Neuronal stem cell (in vitro differentiated cells): Measurements from ENCODE around the gene AP1M2. TPM values are rescaled to one million over a fixed set of nuclear protein-coding genes. Genes with fewer than 3 reads are reported as not detected.
A peak's percentile ranks its signal among the peaks of the same experiment; 100 is the strongest.

Source experiments
- DNase-seq: peaks from one replicate; pipeline ENCODE4 v3.0.0-alpha.2; 2013; ENCODE audit warnings: low spot score
- H2AFZ ChIP-seq: one replicate; pipeline ENCODE4 v1.6.1; 2013; ENCODE audit warnings: mild to moderate bottlenecking, low read length, inconsistent platforms
- H2AK5ac ChIP-seq: 2 replicates; pipeline ENCODE4 v1.6.1; 2013; ENCODE audit warnings: low read depth, mild to moderate bottlenecking, inconsistent platforms, low read length, moderate library complexity, mixed read lengths
- H2BK120ac ChIP-seq: 2 replicates; pipeline ENCODE4 v1.6.1; 2013; ENCODE audit warnings: low read depth, mild to moderate bottlenecking, inconsistent platforms, low read length, moderate library complexity, mixed read lengths
- H2BK12ac ChIP-seq: one replicate; pipeline ENCODE4 v1.6.1; 2013; ENCODE audit warnings: low read length, inconsistent platforms
- H2BK15ac ChIP-seq: 2 replicates; pipeline ENCODE4 v1.6.1; 2013; ENCODE audit warnings: mild to moderate bottlenecking, low read length, inconsistent platforms, mixed read lengths
- H2BK5ac ChIP-seq: one replicate; pipeline ENCODE4 v1.6.1; 2013; ENCODE audit warnings: inconsistent platforms, mild to moderate bottlenecking, low read length, moderate library complexity
- H3K14ac ChIP-seq: one replicate; pipeline ENCODE4 v1.6.1; 2013; ENCODE audit warnings: low read length, inconsistent platforms
- H3K18ac ChIP-seq: 2 replicates; pipeline ENCODE4 v1.6.1; 2013; ENCODE audit warnings: low read length, inconsistent platforms
- H3K23ac ChIP-seq: 2 replicates; pipeline ENCODE4 v1.6.1; 2013; ENCODE audit warnings: low read depth, mild to moderate bottlenecking, mixed read lengths, low read length, inconsistent platforms; ENCODE audit not compliant: poor library complexity
- H3K27ac ChIP-seq: replicated peaks from 3 replicates; pipeline ENCODE4 v1.5.1; 2013; ENCODE audit warnings: low read length, inconsistent platforms
- H3K27me3 ChIP-seq, 3 experiments: 2 replicates each; pipeline ENCODE4 v1.6.1; 2013; ENCODE audit warnings: low read length in 3 of 3, mild to moderate bottlenecking in 2 of 3, inconsistent platforms in 1 of 3, low read depth in 1 of 3, mixed read lengths in 1 of 3, moderate library complexity in 1 of 3; ENCODE audit not compliant: control insufficient read depth in 3 of 3, insufficient read depth in 3 of 3
- H3K36me3 ChIP-seq, 2 donors: replicated peaks in 1 of 2; 2 replicates each; pipeline ENCODE4 v1.6.1; 2013; ENCODE audit warnings: low read length in 2 of 2; ENCODE audit not compliant: control insufficient read depth in 2 of 2, insufficient read depth in 2 of 2
- H3K4ac ChIP-seq: 2 replicates; pipeline ENCODE4 v1.6.1; 2013; ENCODE audit warnings: inconsistent platforms, mild to moderate bottlenecking, low read length, moderate library complexity
- H3K4me1 ChIP-seq, 2 donors: 1 replicate in 1 of 2; 2 replicates in 1 of 2; pipeline ENCODE4 v1.6.1; 2013; ENCODE audit warnings: low read length in 2 of 2, low read depth in 1 of 2; ENCODE audit not compliant: control insufficient read depth in 2 of 2, insufficient read depth in 1 of 2
- H3K4me2 ChIP-seq: one replicate; pipeline ENCODE4 v1.6.1; 2013; ENCODE audit warnings: mild to moderate bottlenecking, low read length, inconsistent platforms; ENCODE audit not compliant: insufficient read depth, poor library complexity, severe bottlenecking
- H3K4me3 ChIP-seq, 2 donors: 2 replicates each; pipeline ENCODE4 v1.5.1; 2013; ENCODE audit warnings: low read length in 2 of 2, mild to moderate bottlenecking in 2 of 2, inconsistent platforms in 1 of 2, moderate library complexity in 1 of 2
- H3K79me1 ChIP-seq: one replicate; pipeline ENCODE4 v1.6.1; 2013; ENCODE audit warnings: low read depth, mild to moderate bottlenecking, inconsistent platforms, low read length, moderate library complexity
- H3K9ac ChIP-seq: one replicate; pipeline ENCODE4 v1.6.1; 2013; ENCODE audit warnings: mild to moderate bottlenecking, low read depth, low read length, inconsistent platforms; ENCODE audit not compliant: poor library complexity
- H3K9me3 ChIP-seq, 2 donors: replicated peaks in 1 of 2; 2 replicates each; pipeline versions ENCODE3 to v1.6.1; 2013; ENCODE audit warnings: low read length in 2 of 2, mild to moderate bottlenecking in 2 of 2, inconsistent platforms in 1 of 2, low read depth in 1 of 2, mixed read lengths in 1 of 2, moderate library complexity in 1 of 2; ENCODE audit not compliant: control insufficient read depth in 2 of 2, insufficient read depth in 1 of 2
- H4K8ac ChIP-seq: one replicate; pipeline ENCODE4 v1.6.1; 2013; ENCODE audit warnings: low read depth, mild to moderate bottlenecking, inconsistent platforms, low read length, moderate library complexity
- H4K91ac ChIP-seq: one replicate; pipeline ENCODE4 v1.6.1; 2013; ENCODE audit warnings: low read length, low read depth, mild to moderate bottlenecking, inconsistent platforms; ENCODE audit not compliant: poor library complexity
- WGBS, 2 donors: extraction: QIAGEN DNeasy Blood & Tissue Kit; methylation state at CpG; one replicate each; pipeline ENCODE4 v1.1.7; 2013; ENCODE audit warnings: missing lambda C conversion rate in 2 of 2, mixed read lengths in 1 of 2; ENCODE audit not compliant: insufficient read length in 2 of 2, insufficient replicate concordance in 1 of 2; ENCODE audit errors: extremely low coverage in 2 of 2; 5-methylcytosine and 5-hydroxymethylcytosine counted together
- polyA plus RNA-seq, 2 experiments: library from polyadenylated mRNA; stranded (reverse); fragments of 200-250 nt; gene quantifications; one replicate each; pipeline ENCODE4 v1.2.3, GENCODE V29; 2013

AP1M2 gene
- 0.29 TPM for polyA plus RNA-seq (2013, experiment 1 of 2)
- polyA plus RNA-seq (2013, experiment 2 of 2) = 0.25 TPM

DNA sequence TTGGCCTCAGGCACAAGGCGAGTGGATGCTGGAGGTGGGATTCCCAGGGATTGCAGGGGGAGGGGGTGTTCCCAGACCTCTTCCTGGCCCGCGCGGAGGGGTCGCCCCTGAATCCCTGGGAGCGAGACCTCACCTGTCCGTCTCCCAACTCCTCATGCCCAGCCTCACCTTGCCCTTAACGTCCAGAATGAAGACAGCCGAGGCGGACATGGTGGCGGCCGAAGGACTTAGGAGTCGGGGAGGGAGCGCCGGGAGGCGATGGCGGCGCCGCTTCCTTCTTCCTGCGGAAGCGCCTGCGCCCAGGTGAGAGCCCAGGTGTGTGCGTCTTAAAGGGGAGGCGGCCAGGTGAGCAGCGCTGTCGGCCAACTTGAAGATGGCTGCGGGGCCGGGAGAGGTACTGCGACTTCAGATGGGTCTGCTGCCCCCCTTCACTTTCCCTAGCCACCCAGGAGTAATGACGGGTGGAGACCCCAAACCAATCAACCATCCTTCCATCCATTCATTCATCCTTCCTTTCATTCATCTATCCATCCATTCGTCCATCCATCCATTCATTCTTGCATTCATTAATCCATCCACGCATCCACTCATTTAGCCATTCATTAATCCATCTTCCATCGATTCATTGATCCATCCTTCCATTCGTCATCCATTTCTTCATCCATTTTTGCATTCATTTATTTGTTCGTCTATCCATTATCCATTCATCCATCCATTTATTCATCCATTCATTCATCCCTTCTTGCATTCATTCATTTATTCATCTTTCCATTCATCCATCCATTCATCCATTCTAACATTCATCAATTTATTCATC lies at the start of gene AP1M2:
Gene AP1M2 (minus strand): TSS at position 291 of the 817 bp plus-strand sequence. CDS start 81 bp downstream, at position 210.
- WGBS, 2 donors = 100% methylated on average over 4 of the region's 35 CpGs; no CpG with 5 or more reads in 1 of the 2 donors
- H2BK120ac ChIP-seq = no peak within 1 kb of the TSS
- peaks cover 3% of the 10 kb centered on the region for H3K79me1 ChIP-seq
- DNase-seq = no peak
- no peaks in the 10 kb centered on the region for H3K36me3 ChIP-seq
- no peak within 1 kb of the TSS for H2BK5ac ChIP-seq
- peak within 1 kb of the TSS; percentile 99 for H3K14ac ChIP-seq
- H3K18ac ChIP-seq = peak within 1 kb of the TSS; percentile 38
- no peak within 1 kb of the TSS for H4K91ac ChIP-seq
- H2BK15ac ChIP-seq = peak within 1 kb of the TSS; percentile 75
- no peaks in the 10 kb centered on the region for H3K4me1 ChIP-seq
- H3K27me3 ChIP-seq = peaks cover 9 to 26% (median 17%) of the 10 kb centered on the region in 3 experiments
- no peak within 1 kb of the TSS for H2AFZ ChIP-seq
- no peak within 1 kb of the TSS for H3K9ac ChIP-seq
- peaks cover 0 to 2% of the 10 kb centered on the region in 2 donors for H3K9me3 ChIP-seq
- no peak within 1 kb of the TSS for H3K27ac ChIP-seq
- peak within 1 kb of the TSS; percentile 81 for H2AK5ac ChIP-seq
- no peak within 1 kb of the TSS for H3K4ac ChIP-seq
- H4K8ac ChIP-seq = no peak within 1 kb of the TSS
- H3K4me3 ChIP-seq = peak within 1 kb of the TSS in 1 of 2 donors; percentile 59
- no peak within 1 kb of the TSS for H2BK12ac ChIP-seq
- H3K4me2 ChIP-seq = peak within 1 kb of the TSS; percentile 33
- H3K23ac ChIP-seq = peak within 1 kb of the TSS; percentile 89

DNA sequence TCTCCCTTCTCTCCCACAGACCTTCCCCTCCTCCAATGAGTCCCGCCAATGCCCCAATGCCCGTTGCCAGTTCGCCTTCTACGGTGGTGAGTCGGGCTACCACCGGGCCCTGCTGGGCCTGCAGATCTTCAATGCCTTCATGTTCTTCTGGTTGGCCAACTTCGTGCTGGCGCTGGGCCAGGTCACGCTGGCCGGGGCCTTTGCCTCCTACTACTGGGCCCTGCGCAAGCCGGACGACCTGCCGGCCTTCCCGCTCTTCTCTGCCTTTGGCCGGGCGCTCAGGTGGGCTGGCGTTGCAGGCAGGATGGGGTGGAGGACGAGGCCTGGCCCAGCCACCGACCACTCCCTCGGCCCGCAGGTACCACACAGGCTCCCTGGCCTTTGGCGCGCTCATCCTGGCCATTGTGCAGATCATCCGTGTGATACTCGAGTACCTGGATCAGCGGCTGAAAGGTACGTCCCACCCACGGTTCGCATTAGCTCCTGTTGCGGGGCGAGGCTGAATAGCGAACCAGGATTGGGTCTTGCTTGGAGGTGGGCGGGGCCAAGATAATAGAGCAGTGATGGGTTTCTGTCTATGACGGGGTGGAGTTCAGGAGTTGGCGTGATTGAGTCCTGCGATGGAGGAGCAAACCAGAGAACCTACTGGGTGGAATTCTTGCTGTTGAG lies 49.3 kb upstream of the AP1M2 start:
- WGBS, 2 donors = no CpG with 5 or more reads among the region's 37 CpGs
- H3K9me3 ChIP-seq = no peaks in the 10 kb centered on the region
- no peak overlapping the region for H4K8ac ChIP-seq
- no peak for DNase-seq
- no peak overlapping the region for H2BK12ac ChIP-seq
- no peak overlapping the region for H3K4me2 ChIP-seq
- peak overlapping the region; percentile 89 for H3K23ac ChIP-seq
- peak overlapping the region; percentile 66 for H3K9ac ChIP-seq
- no peak overlapping the region for H3K27ac ChIP-seq
- H3K14ac ChIP-seq = no peak overlapping the region
- no peak overlapping the region for H3K18ac ChIP-seq
- no peaks in the 10 kb centered on the region for H3K27me3 ChIP-seq
- no peak overlapping the region for H2AFZ ChIP-seq
- H3K79me1 ChIP-seq = peaks cover 2% of the 10 kb centered on the region
- H4K91ac ChIP-seq = no peak overlapping the region
- no peak overlapping the region for H3K4me3 ChIP-seq
- no peak overlapping the region for H2AK5ac ChIP-seq
- H3K4me1 ChIP-seq = no peaks in the 10 kb centered on the region
- H2BK5ac ChIP-seq = no peak overlapping the region
- peaks cover 48 to 95% of the 10 kb centered on the region in 2 donors for H3K36me3 ChIP-seq
- no peak overlapping the region for H2BK120ac ChIP-seq
- H3K4ac ChIP-seq = no peak overlapping the region
- H2BK15ac ChIP-seq = no peak overlapping the region

DNA sequence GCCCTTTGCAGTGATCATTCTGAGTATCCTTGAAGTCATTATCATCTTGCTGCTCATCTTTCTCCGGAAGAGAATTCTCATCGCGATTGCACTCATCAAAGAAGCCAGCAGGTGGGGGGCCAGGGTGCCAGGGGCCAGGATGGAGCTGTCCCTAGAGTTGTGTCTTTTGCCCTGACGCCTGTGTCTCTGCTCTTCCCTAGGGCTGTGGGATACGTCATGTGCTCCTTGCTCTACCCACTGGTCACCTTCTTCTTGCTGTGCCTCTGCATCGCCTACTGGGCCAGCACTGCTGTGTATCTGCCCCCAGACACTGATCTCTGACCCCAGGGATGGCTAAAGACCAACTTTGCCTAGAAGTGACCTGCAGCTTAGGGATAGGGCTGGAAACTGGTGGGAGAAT lies 47.9 kb upstream of the AP1M2 start:
- Histone ChIP-seq H3K36me3 (peaks cover 49 to 93% of the 10 kb centered on the region in 2 donors), H3K14ac (no peak overlapping the region), H3K18ac (no peak overlapping the region), H2BK12ac (no peak overlapping the region), H3K79me1 (peaks cover 2% of the 10 kb centered on the region), H4K91ac (no peak overlapping the region), H3K4ac (no peak overlapping the region), H3K9me3 (no peaks in the 10 kb centered on the region), H2AK5ac (no peak overlapping the region), H3K27ac (no peak overlapping the region), H3K4me1 (no peaks in the 10 kb centered on the region), H4K8ac (no peak overlapping the region), H2AFZ (no peak overlapping the region), H3K4me2 (no peak overlapping the region), H3K27me3 (no peaks in the 10 kb centered on the region), H2BK120ac (no peak overlapping the region), H2BK5ac (no peak overlapping the region), H3K4me3 (no peak overlapping the region), H3K9ac (no peak overlapping the region), H2BK15ac (no peak overlapping the region), H3K23ac (no peak overlapping the region)
- WGBS, 2 donors = no CpG with 5 or more reads among the region's 6 CpGs
- DNase-seq = no peak

DNA sequence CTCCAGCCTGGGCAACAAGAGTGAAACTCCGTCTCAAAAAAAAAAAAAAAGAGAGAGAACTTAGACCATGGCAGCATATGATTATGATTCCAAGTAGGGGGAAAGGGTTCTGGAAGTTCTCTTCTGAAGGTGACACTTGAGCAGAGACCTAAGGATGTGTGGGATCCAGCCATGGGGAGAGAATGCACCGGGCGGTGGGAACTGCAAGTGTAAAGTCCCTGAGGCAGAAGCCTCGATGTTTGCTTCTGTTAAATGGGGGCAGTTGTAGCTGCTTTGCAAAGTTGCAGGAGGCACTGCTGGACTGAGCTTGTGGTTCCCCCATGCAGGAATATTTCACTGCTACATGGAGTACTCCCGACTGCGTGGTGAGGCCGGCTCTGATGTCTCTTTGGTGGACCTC lies 47.3 kb upstream of the AP1M2 start:
- no peak overlapping the region for H3K4me2 ChIP-seq
- peaks cover 49 to 92% of the 10 kb centered on the region in 2 donors for H3K36me3 ChIP-seq

More for the DNA sequence above, 47.3 kb upstream of the AP1M2 start:
- no peaks in the 10 kb centered on the region for H3K4me1 ChIP-seq
- H3K27ac ChIP-seq = no peak overlapping the region
- H4K91ac ChIP-seq = no peak overlapping the region
- H3K4me3 ChIP-seq = no peak overlapping the region
- peaks cover 2% of the 10 kb centered on the region for H3K79me1 ChIP-seq
- H2AK5ac ChIP-seq = no peak overlapping the region
- H2BK15ac ChIP-seq = no peak overlapping the region
- no peak overlapping the region for H3K23ac ChIP-seq
- H2BK120ac ChIP-seq = no peak overlapping the region
- H3K9ac ChIP-seq = no peak overlapping the region
- WGBS, 2 donors = no CpG with 5 or more reads among the region's 7 CpGs
- no peak overlapping the region for H2AFZ ChIP-seq
- H2BK5ac ChIP-seq = no peak overlapping the region
- no peaks in the 10 kb centered on the region for H3K27me3 ChIP-seq
- H3K18ac ChIP-seq = no peak overlapping the region
- no peak overlapping the region for H3K14ac ChIP-seq
- DNase-seq = no peak
- no peak overlapping the region for H2BK12ac ChIP-seq
- no peaks in the 10 kb centered on the region for H3K9me3 ChIP-seq
- H3K4ac ChIP-seq = no peak overlapping the region
- no peak overlapping the region for H4K8ac ChIP-seq
